ENCODE data around the gene IFITM1.

DNA sequence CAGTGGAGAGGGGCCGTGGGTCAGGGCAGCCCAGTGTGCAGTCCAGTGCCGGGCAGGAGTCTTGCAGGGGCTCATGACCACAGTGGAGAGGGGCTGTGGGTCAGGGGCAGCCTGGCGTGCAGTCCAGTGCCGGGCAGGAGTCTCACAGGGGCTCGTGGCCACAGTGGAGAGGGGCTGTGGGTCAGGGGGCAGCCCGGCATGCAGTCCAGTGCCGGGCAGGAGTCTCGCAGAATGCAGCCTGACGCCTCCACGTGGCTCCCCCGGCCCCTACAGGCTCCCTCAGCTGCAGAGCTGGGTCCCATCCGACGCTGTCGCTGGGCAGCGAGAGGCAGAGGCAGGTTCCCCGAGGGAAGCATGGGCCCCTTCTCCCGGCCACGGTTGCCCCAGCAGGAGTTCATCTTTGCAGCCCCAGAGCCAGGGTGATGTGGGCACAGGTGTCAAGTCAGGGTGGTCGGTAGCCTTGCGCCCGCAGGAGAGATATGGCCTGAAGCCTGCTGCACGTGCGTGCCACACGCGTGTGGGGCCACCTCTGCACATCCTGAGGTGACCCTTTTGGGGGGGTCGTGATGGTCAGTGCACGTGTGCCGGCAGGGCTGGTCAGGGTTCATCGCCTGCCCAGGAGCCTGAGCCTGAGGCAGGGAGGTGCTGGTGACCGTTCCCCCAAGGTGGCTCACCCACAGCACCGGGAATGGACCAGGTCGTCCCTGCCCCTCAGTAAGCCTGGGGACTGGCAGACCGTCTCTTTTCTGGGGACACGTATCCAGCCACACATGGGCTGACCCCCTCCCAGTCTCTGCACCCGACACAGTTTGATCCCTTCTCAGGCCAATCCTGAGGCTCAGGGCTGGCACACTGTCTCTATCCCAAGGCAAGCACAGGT lies 17.4 kb upstream of the IFITM1 start:
- TF ChIP-seq POLR2AphosphoS5 (IDR thresholded peaks at IDR 0.05), result no peak
- no peak for TF ChIP-seq CTCF (IDR thresholded peaks at IDR 0.05)
- no peak for TF ChIP-seq POLR2A (IDR thresholded peaks at IDR 0.05)

All from stomach (tissue), 4 donors.